ENCODE results near the gene PGAP2.
"Not testable (repeated sequence)": the region's sequence is repeated elsewhere in the genome, so short reads cannot be mapped to it uniquely, and the experiment has no call there.

Gene PGAP2

DNA sequence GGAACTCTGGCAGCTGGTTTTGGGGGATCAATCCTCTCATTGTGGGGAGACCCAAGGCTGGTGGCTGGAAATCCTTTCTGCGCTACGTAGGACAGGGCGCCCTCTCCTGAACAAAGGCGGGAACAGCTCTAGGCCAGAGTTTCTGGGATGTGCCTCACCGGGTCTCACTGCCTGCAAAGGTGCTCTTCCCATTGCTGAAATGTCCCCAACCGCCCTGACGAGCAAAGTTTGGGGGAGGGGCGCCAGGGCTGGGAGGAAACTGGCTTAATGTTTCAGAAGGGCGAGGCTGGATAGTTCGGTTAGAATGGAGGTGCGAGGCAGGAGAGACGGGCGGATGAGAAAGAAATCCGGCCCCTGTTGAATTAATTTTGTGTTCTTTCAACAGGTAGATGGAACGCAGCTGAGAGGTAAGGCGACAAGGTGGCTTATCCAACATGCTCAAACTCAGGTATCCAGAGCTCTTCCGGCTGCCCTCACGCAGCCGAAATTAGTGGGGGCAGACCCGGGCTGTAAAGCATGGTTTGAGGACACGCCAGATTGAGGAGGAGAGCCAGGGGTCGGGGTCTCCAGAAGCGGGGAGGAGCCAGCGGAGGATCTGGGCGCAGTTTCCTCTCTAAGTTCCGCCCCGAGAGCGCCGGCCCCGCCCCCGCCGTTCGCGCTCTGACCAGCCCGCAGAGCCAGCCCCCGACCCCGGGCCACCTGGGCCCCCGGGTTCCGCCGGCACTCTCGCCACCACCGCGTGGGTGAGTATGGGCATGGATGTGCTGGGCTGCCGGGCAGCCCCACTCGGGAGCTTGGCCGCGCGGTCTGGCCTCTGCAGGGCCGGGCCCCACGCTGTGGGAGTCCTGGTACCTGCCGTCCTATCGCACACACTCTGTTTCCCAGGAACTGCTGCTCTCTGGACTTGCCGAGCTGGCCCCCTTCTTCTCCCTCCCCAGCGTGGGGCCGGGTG lies at the start of gene PGAP2:
Gene PGAP2 (plus strand): TSS at position 652 of the 952 bp plus-strand sequence. CDS start 2,700 bp downstream, outside the sequence.
- DNase-seq (ENCODE audit: low read depth), result no peak

DNA sequence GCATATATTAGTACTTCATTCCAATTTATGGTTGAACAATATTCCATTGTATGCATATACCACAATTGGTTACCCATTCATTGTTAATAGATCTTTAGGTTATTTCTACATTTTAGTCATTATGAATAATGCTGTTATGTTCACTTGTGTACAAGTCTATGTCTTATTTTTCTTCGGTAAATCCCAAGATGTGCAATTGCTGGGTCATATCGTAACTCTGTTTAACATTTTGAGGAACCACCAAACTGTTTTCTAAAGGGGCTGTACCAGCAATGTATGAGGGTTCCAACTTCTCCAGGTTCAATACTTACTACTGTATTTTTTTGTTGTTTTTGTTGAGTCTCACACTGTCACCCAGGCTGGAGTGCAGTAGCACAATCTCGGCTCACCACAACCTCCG lies 44.1 kb upstream of the PGAP2 start:
- DNase-seq (ENCODE audit: low read depth), result no peak

DNA sequence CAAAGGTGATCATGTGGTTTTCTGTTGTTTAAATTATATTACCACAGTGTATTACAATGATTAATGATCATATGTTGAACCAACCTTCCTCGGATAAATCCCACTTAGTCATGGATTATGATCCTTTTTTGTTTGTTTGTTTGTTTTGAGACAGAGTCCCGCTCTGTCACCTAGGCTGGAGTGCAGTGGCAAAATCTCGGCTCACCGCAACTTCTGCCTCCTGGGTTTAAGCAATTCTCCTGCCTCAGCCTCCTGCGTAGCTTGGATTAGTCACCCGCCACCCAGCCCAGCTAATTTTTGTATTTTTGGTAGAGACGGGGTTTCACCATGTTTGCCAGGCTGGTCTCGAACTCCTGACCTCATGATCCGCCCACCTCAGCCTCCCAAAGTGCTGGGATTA lies 41.5 kb upstream of the PGAP2 start:
- DNase-seq (ENCODE audit: low read depth), result not testable (repeated sequence)

DNA sequence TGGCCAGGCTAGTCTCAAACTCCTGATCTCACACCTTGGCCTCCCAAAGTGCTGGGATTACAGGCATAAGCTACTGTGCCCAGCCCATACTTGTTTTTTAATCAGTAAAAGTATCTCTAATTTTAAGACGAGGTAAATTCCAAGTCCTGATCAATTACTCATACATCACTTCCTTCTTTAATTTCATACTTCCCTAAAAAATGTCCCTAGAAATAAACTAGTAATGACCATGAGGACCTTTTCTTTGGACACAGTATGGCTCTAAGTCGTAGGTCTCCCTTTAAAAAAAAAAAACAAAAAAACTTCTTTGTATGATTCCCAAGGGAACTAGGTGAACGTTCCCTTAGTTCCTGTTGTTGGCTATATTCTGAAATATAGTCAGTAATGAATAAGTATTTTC lies 40.8 kb upstream of the PGAP2 start:
- DNase-seq (ENCODE audit: low read depth), result no peak

DNA sequence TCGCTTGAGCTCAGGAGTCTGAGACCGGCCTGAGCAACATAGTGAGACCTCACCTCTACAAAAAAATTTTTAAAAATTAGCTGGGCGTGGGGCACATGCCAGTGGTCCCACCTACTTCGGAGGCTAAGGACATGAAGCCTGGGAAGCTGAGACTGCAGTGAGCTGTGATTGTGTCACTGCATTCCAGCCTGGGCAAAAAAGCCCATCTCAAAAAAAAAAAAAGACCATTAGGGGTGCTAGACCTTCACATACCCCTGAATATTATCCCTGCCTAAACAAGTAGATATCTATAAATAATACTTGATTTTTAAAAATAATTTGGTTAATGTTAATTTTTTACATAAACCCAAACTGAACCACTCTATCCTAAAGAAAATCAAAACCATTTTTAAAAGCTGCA lies 35.2 kb upstream of the PGAP2 start:
- no peak for DNase-seq (ENCODE audit: low read depth)

DNA sequence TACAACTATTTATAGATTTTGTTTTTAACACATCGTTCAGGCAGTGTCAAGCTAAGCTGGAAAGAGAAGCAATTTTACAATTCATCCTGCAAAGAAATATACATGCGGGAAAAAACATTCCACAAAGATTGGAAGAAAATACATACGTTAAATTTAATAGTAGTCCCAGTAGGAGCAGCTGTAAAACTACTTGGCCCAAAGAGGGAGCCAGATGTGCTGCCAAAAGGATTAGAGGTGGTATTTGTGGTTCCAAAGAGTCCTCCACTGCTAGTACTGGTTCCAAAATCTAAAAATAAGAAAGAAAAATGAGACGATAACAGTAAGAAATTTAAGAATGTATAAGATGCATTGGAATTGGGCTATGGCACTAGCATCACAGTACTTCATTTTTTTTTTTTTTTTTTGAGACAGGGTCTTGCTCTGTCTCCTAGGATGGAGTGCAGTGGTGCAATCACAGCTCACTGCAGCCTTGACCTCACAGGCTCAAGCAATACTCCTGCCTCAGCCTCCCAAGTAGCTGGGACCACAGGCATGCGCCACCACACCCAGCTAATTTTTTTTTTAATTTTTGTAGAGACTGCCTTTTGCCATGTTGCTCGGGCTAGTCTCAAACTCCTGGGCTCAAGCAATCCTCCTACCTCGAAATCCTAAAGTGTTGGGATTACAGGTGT lies 32.5 kb upstream of the PGAP2 start:
- DNase-seq (ENCODE audit: low read depth), result no peak

DNA sequence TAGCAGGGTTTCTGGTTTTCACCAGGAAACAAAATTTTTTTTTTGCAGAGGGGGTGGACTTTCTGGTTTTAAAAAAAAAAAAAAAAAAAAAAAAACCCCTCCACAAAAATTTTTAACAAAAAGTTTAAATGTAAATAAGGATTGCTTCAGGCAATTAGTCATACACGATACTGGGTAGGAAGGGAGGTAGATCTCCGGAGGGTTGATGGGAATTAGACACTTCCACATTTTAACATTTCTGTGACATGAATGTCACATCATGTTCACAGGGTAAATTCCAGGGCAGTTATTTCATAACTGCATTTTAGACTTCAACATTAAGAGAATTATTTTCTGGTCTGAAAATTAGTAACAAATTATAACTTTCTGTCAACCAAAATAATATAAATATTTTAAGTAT lies 26.9 kb upstream of the PGAP2 start:
- DNase-seq (ENCODE audit: low read depth), result peak; percentile 38

DNA sequence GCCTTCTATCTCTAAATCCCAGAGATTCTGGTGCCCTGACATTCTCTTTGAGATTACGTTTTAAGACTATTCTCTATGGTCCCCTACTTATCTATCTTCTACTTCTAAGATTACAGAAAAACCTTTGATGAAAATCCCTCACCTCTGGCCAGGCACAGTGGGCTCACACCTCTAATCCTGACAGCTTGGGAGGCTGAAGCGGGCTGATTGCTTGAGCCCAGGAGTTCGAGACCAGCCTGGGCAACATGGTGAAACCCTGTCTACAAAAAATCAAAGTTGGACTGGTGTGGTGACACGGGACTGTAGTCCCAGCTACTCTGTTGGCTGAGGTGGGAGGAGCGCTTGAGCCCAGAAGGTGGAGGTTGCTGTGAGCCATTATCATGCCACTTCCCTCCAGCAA lies 25.4 kb upstream of the PGAP2 start:
- no peak for DNase-seq (ENCODE audit: low read depth)

DNA sequence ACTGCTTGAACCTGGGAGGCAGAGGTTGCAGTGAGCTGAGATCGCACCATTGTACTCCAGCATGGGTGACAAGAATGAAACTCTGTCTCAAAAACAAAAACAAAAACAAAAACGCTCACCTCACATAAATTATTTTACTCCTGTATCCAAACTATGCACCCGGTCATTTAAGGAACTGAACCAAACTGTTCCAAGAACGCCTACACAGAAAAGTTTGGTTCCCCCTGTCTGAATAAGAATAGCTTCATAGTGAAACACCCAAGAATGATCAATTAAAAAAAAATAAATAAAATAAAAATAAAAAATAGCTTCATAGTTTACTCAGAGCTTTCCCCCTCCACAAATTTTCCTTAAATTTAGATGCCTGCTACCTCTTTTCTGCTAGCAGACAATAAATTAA lies 24.7 kb upstream of the PGAP2 start:
- DNase-seq (ENCODE audit: low read depth), result no peak

DNA sequence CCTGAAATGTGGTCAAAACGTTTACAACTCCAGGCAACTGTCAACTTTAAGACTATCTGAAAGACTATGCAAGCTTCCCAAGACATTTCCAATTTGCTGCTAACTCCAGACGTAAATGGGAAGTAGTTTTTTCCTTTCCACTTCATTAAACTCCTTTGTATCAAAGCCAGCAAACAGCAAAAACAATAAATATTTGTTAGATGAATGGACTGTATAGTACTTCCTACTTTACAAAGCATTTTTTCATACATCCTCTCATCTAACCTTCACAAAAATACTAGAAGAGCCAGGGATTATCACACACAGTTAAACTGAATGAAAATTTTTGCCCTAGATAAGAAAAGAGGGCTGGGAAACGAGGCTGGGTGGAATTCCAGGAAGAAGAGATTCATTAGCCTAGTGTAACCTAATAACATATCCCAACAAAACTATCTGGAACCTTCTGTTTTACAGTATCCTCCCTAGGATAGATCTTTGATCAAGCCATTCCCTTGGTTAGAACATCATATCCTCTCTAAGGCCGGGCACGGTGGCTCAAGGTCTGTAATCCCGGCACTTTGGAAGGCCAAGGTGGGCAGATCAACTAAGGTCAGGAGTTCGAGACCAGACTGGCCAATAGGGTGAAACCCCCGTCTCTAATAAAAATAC lies 21.5 kb upstream of the PGAP2 start:
- no peak for DNase-seq (ENCODE audit: low read depth)

DNA sequence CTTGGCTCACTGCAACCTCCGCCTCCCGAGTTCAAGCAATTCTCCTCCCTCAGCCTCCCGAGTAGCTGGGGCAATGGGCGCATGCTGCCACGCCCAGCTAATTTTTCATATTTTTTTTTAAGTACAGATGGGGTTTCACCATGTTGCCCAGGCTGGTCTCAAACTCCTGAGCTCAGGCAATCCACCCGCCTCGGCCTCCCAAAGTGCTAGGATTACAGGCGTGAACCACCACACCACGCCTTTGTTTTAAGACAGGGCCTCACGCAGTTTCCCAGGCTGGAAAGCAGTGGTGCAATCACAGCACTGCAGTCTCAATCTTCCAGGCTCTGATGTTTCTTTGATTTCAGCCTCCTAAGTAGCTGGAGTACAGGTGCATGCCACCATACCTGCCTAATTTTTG lies 14.0 kb upstream of the PGAP2 start:
- not testable (repeated sequence) for DNase-seq (ENCODE audit: low read depth)

DNA sequence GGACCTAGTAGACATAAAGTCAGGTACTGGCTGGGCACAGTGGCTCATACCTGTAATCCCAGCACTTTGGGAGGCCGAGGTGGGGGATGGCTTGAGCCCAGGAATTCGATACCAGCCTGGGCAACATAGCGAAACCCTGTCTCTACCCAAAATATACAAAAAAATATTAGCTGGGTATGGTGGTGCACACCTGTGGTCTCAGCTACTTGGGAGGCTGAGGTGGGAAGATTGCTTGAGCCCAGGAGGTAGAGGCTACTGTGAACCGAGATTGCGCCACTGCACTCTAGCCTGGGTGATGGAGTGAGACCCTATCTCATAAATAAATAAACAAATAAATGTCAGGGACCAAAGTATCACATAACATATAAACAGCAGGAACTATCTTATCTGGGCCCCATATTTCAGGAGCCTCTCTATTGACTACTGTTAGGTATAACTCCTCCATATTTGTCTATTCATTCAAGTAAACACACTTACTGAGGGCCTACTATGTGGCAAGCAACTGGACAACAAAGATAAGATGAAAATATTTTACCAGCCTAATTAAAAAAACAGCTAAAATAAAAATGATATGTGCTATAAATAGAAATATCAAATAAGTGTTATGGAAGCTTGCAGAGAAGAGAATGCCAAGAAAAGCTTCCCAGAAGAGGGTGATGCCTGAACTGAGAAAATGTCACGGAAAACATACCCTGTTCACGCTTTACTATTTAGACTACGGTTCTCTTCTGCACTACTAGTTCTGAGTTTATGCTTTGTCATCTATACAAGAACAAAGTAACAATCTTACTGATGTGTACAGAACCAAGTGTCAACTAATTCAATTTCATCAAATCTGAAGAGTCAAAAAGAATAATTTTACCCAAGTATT lies 13.0 kb upstream of the PGAP2 start:
- no peak for DNase-seq (ENCODE audit: low read depth)

DNA sequence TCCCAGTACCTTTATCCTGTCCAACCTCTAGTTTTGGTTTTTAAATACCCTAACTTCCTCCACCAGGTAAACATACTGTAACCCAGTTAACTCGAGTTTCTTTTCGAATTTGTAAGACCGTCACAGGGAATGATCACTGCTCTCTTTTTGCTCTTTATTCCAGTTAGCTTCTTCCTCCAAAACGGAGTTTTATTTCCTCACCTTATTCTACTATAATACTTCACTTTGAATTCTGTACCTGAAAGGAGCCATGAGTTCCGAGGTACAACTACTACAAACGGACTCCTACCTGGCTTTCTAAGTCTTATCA lies 12.4 kb upstream of the PGAP2 start:
- DNase-seq (ENCODE audit: low read depth), result no peak

DNA sequence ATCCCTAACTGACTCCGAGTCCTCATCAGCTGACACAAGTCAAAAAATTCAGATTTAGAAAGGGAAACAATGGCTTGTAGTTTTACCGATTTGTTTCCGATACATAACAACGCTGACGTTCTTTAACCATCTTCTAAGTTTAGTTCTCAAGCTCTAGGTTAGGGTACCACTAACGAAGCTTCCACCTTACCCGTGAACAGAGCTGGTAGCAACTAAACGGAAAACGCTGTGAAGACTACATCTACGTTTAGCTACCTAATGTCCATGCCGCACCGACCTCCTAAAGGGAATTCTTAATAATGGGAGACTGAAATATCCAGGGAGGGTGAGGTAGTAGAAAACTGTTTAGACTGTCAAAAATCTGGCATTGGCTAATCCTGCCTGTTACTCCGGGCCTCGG lies 12.0 kb upstream of the PGAP2 start:
- DNase-seq (ENCODE audit: low read depth), result no peak

DNA sequence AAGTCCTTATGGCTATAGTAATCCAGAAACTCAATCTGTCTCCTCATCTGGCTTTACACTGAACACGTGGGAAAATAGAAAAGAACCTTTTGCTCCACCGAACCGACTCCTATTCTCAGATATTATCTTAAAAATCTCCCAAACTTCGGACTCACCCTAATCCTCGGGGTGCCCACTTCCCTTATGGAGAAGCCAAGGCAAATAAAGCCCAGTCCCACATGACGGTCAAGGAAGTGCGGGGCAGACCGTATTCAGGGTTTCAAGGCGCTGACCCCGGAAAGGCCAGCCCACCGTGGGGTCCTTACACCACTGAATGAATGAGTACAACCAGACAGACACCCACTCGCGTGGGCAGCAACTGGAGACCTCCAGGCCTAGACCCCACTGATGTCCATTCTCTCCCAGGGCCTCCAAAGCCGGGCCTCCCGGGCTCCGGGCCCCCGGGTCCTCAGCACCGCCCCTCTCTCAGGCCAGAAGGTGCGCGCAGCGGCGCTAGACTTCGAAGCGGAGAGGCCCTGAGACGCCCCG lies 11.5 kb upstream of the PGAP2 start:
- no peak for DNase-seq (ENCODE audit: low read depth)

DNA sequence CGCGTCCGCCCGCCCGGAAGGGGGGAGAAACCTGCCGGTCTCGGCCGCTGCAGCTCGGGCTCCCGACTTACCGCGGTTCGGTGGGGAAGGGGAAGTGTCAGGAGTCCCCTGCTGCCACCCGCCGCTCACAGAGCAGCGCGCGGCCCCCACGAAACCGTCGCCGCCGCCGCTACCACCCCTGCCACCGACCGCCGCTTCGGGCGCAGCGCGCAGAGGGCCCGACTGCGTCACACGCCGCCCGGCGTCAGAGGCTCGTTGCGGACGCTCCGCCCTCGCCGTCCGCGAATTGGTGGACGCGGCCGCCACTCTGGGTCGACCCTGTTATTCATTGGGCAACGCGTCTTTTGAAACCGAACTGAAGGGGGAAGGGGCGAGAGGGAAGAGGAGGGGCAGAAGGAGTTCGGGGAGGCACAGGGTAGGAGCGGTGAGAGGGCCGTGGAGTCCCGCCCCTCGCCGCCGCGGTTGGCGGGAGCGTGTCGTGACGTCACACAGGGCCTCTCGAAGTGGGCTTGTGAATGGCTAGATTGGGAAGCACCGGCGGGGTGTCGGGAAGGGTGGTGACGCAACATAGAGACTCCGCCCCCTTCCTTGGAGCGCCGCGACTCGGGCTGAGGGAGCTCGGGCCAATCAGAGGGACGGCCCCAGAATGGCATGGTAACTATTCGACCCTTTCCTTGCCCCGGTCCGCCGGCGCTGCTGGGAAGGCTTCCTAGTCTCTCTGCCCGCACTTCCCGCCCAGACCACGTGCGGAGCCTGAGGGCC lies 10.8 kb upstream of the PGAP2 start, which contains the start of gene NUP98:
Gene NUP98 (minus strand): TSS at position 226 of the 762 bp plus-strand sequence. CDS start 15,437 bp downstream, outside the sequence.
- DNase-seq (ENCODE audit: low read depth), result peak; percentile 97

DNA sequence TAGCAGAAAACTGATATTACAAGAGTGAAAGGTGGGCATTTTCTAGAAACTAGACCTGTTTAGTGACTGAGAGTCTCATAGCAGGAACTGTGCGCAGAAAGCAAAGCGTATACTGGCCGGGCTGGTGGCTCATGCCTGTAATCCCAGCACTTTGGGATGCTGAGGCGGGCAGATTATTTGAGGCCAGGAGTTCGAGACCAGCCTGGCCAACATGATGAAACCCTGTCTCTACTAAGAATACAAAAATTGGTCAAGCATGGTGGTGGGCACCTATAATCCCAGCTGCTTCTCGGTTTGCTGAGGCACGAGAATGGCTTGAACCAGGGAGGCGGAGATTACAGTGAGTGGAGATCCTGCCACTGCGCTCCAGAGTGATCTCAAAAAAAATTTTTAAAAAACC lies 9.2 kb upstream of the PGAP2 start:
- no peak for DNase-seq (ENCODE audit: low read depth)

DNA sequence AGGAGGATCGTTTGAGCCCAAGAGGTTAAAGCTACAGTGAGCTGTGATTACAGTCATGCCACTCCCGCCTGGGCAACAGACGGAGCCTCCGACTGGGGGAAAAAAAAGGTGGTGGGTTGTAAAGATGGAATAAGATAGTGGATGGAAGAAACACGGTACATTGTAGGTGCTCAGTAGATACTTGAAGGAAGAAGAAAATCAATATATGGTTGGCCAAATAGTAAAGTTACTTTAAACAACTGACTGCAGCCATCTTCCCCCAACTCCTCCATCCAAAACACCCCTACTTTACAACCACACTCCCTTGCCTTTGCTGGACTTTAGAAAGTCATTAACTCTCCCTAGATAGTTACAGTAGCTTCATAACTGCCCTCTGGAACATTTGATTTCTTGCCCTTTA lies 8.5 kb upstream of the PGAP2 start:
- no peak for DNase-seq (ENCODE audit: low read depth)

DNA sequence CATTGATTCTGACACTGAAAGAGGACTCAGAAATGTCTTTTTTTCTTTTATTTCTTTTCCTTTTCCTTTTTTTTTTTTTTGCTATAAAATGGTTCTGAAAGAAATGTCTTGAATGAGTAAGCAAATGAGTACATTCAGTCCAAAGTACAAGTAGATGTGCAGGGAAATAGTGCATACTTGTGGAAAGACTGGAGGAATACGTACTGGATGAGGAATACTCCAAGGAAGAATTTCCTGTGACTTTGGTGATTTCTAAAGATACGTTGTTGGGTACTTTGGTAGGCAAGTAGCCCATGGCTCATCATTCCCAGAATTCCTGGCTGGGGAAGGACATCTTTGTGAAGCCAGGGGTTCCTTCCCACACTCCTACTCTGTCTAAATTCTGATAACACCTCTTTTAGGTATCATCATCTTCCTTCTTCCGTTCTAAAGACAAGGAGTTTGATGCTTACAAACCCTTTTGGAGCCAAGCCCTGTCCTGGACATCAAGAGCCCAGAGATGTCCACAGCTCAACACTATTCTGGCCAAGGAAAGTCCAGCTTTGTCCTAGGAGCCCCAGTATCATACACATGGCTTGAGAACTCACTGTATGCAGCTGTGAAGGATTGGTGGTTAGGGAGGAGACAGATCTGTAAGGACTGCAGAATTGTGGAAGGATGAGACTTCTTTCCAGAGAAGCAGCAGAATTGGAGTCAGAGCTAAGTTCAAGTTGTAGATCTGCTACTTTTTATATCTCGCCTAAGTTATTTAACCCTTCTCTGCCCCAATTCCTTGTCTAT lies 6.2 kb upstream of the PGAP2 start:
- peak; percentile 29 for DNase-seq (ENCODE audit: low read depth)

Measured in HS-5 (cell line).